Testis (tissue), 3 donors: Measurements from ENCODE around the gene PLD1. TPM values are rescaled to one million over a fixed set of nuclear protein-coding genes. Genes with fewer than 3 reads are reported as not detected.

Experiments
- DNase-seq: peaks from one replicate; pipeline ENCODE4 v3.0.0-alpha.2; 2019
- H3K27ac ChIP-seq, 2 donors: fragments of 200-600 bp; sonication (generic); one replicate each; pipeline ENCODE4 v1.5.1; 2019
- H3K27me3 ChIP-seq: fragments of 200-600 bp; sonication (generic); one replicate; pipeline ENCODE4 v1.5.1; 2019
- H3K36me3 ChIP-seq: fragments of 200-600 bp; sonication (generic); one replicate; pipeline ENCODE4 v1.5.1; 2017; ENCODE audit warnings: low read depth; ENCODE audit errors: missing control alignments
- H3K4me1 ChIP-seq: fragments of 200-600 bp; sonication (generic); one replicate; pipeline ENCODE4 v1.5.1; 2019
- H3K4me3 ChIP-seq, 2 donors: fragments of 200-600 bp; sonication (generic); one replicate each; pipeline ENCODE4 v1.5.1; 2017 to 2019
- H3K9me3 ChIP-seq: fragments of 200-600 bp; sonication (generic); one replicate; pipeline ENCODE4 v1.5.1; 2017
- POLR2A ChIP-seq: fragments of 450-650 bp; IDR thresholded peaks from one replicate; pipeline ENCODE4 v1.6.1; 2017; ENCODE audit warnings: antibody characterized with exemption, mild to moderate bottlenecking, moderate library complexity
- WGBS, 2 donors: methylation state at CpG; one replicate each; pipeline ENCODE4 v1.1.5; 2018; 5-methylcytosine and 5-hydroxymethylcytosine counted together
- intact Hi-C: fragments of 100-400 bp; cut with DNase I; formaldehyde crosslinking; loops from one replicate; pipeline ENCODE4 v1.15.1; 2023; ENCODE audit warnings: low total_unique reads
- polyA plus RNA-seq: library from polyadenylated mRNA; stranded (reverse); fragments of 350-450 nt; fragmentation: Illumina TruSeq; extraction: RNeasy Lipid Tissue Mini Kit (QIAGEN cat#74804); gene quantifications from one replicate; pipeline ENCODE4 v1.2.3, GENCODE V29; 2014; ENCODE audit warnings: low read depth, low replicate concordance; ENCODE audit not compliant: insufficient read depth
- total RNA-seq, 2 donors: library from RNA; depleted of rRNA; stranded (reverse); fragments of >200 nt; gene quantifications; one replicate each; pipeline ENCODE4 v1.2.3, GENCODE V29; 2016
- TF ChIP-seq, protein P1 (sequence below), 3 experiments: fragments of 450-650 bp in 2 of 3; fragments of 200-600 bp in 1 of 3; sonication (generic) in 1 of 3; IDR thresholded peaks; one replicate each; pipeline ENCODE4 v1.5.1; 2016 to 2019; ENCODE audit warnings: antibody characterized with exemption in 3 of 3, mild to moderate bottlenecking in 2 of 3, moderate library complexity in 1 of 3

Gene PLD1
- total and polyA plus RNA-seq, 3 donors from 2014 or later = 10.7 to 27.4 (median 19.1) TPM

DNA sequence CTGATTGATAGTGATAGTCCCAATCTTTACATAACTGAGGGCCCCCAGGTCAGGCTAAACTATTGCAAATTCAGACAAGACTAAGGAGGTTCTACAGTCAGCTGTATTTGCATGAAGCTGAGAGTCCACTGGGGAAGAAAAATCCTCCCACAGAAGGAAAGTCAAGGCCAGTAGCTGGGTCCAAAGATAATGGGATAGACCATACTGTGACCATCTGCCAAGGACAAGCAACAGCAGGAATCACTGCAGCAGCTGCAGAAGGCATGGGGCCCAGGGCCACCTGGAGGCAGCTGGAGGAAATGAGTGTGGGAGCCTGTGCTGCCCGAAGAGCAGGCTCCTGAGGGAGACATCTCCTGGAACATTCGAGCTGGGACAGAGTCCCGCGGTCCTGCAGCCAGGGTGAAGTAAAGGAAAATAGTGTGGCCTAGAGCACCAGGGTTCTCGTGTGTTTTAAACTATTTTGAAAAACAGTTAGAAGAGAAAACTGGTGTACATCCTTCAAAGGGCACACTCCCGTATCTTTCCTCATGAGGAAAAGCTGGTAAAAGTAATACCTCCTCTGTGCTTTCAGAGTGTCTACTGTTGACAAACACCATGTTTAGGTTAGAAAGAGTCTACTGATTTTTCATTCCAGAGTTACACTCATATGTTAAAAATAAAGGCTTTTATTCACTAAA is 19.7 kb upstream of the PLD1 start:
- Histone ChIP-seq H3K4me1 (peaks cover 30% of the 10 kb centered on the region), H3K27ac (peak overlapping the region; percentile 42 to 58), H3K9me3 (no peaks in the 10 kb centered on the region), H3K4me3 (no peak overlapping the region), H3K36me3 (no peaks in the 10 kb centered on the region), H3K27me3 (no peaks in the 10 kb centered on the region)
- WGBS, 2 donors = 20 to 28% methylated on average over 6 of the region's 6 CpGs
- peak; percentile 88 for DNase-seq
- intact Hi-C loops = no loop called here
- TF ChIP-seq, protein P1, sequence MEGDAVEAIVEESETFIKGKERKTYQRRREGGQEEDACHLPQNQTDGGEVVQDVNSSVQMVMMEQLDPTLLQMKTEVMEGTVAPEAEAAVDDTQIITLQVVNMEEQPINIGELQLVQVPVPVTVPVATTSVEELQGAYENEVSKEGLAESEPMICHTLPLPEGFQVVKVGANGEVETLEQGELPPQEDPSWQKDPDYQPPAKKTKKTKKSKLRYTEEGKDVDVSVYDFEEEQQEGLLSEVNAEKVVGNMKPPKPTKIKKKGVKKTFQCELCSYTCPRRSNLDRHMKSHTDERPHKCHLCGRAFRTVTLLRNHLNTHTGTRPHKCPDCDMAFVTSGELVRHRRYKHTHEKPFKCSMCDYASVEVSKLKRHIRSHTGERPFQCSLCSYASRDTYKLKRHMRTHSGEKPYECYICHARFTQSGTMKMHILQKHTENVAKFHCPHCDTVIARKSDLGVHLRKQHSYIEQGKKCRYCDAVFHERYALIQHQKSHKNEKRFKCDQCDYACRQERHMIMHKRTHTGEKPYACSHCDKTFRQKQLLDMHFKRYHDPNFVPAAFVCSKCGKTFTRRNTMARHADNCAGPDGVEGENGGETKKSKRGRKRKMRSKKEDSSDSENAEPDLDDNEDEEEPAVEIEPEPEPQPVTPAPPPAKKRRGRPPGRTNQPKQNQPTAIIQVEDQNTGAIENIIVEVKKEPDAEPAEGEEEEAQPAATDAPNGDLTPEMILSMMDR (IDR thresholded peaks at IDR 0.05) = peak; percentile 39 to 58 (median 55)
- no peak for TF ChIP-seq POLR2A

DNA sequence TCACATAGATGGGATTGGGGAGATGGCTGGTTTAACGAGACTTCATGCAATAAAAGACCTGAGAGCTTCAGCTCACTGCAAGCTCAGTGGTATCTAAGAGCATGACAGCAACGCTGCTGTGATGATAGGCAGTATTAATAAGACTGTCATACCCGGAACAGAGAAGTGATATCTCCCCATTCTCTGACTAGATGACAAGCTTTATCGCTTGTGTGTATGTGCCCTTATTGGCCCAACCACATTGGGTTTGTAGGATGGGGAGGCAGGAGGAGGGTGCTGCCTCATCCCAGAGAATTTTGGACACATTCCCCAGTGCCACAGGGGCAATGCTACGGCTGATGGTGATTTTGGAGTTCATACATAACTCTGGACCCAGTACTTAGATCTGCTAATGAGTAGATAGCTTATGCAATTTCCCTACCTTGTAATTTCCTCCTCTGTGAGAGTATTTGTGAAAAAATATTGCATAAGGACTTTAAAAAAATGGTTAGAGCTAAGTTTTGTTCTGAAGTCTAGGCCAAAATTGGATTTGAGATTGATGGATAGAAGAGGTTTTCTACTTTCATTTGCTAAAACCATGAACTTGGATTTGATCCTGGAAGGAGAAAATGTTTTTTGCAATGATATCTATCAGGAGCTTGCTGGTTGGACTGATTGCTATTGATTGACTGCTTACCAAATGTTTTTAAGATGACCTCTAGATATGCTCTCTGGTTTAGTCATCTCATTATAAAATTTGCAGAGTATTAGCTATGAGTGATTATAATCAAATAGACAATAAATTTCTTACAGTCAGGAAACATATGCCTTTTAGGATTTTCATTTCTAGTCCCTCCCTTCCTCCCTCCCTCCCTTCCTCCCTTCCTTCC is 18.9 kb upstream of the PLD1 start:
- Histone ChIP-seq H3K27ac (no peak overlapping the region), H3K4me3 (no peak overlapping the region), H3K4me1 (peaks cover 23% of the 10 kb centered on the region), H3K9me3 (no peaks in the 10 kb centered on the region), H3K27me3 (no peaks in the 10 kb centered on the region), H3K36me3 (no peaks in the 10 kb centered on the region)
- DNase-seq = no peak
- 57 to 78% methylated on average over 5 of the region's 5 CpGs for WGBS, 2 donors
- TF ChIP-seq, protein P1 (IDR thresholded peaks at IDR 0.05) = no peak
- TF ChIP-seq POLR2A = no peak
- intact Hi-C loops = no loop called here

DNA sequence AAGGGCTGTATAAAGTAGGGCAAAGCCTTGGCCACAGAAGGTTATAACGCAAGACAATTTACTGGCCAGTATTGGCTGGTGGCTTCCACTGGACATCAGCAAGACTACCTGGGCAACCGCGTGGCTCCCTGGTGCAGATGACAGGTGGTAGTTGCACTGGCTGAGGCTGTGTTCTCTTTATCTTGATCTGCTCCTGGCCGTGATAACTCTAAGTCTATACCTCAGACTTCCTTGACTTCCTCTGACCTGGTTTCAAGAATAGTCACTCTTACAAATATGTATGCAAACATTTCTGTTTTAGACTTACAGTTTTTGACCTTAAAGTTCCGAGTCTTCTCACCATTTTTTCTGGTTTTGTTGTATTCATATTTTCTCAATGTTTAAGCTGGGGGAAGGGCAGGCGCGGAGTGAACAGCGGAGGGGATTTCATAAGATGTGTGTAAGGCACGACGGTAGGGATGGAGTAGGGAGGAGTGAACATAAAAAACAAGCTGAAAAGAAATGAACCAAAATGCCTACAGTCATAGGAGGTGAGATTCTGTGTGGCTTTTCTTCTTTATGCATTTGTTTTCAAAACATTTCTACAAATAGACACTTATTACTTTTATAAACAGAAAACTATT is 17.7 kb upstream of the PLD1 start:
- TF ChIP-seq POLR2A = no peak
- TF ChIP-seq, protein P1 (IDR thresholded peaks at IDR 0.05) = no peak
- intact Hi-C loops = no loop called here
- Histone ChIP-seq H3K27me3 (no peaks in the 10 kb centered on the region), H3K4me3 (no peak overlapping the region), H3K27ac (no peak overlapping the region), H3K36me3 (no peaks in the 10 kb centered on the region), H3K9me3 (no peaks in the 10 kb centered on the region), H3K4me1 (peaks cover 19% of the 10 kb centered on the region)
- DNase-seq = no peak
- 83% methylated on average over 10 of the region's 10 CpGs for WGBS, 2 donors

DNA sequence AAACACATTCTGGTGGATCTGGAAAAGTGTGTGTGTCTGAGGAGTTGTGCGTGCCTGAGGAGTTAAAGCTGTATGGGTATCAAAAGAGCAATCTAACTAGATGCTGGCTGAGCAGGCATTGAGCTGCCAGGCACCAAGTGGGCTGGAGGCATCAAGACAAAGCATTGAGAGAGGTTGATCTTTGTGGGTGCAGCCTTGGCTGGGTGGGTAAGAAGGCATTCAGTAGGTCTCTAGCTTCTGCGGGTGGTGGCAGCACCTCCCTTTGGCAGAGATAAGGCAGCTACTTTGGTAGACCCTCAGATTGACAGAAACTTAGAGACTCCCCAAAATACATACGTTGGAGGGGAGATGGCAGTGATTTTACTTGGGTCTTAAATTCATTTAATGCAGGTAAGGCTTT is 17.1 kb upstream of the PLD1 start:
- H3K27me3 ChIP-seq = no peaks in the 10 kb centered on the region
- WGBS, 2 donors = 96 to 97% methylated on average over 3 of the region's 3 CpGs
- H3K9me3 ChIP-seq = no peaks in the 10 kb centered on the region
- no peak for TF ChIP-seq POLR2A
- TF ChIP-seq, protein P1 (IDR thresholded peaks at IDR 0.05) = no peak
- H3K36me3 ChIP-seq = no peaks in the 10 kb centered on the region
- no peak overlapping the region for H3K4me3 ChIP-seq
- H3K27ac ChIP-seq = no peak overlapping the region
- peaks cover 19% of the 10 kb centered on the region for H3K4me1 ChIP-seq
- DNase-seq = no peak
- intact Hi-C loops = no loop called here
